Tibial artery (tissue), 4 donors: ENCODE data around the gene SLC35F6.
A peak's percentile ranks its signal among the peaks of the same experiment; 100 is the strongest.

Experiments
- DNase-seq, 2 donors: peaks; one replicate each; pipeline ENCODE4 v3.0.0-alpha.2; 2019
- H3K27ac ChIP-seq, 2 donors: fragments of 200-600 bp; sonication (generic) in 1 of 2; 1 replicate in 1 of 2; 2 replicates in 1 of 2; pipeline ENCODE4 v1.5.1; 2018 to 2019; ENCODE audit warnings: mild to moderate bottlenecking in 1 of 2
- H3K27me3 ChIP-seq, 2 donors: fragments of 200-600 bp; sonication (generic) in 1 of 2; one replicate each; pipeline versions ENCODE4 v1.5.1 to v1.6.0; 2016 to 2019
- H3K36me3 ChIP-seq, 3 donors: fragments of 200-600 bp; sonication (generic) in 2 of 3; one replicate each; pipeline ENCODE4 v1.5.1; 2016 to 2019; ENCODE audit warnings: mild to moderate bottlenecking in 2 of 3
- H3K4me1 ChIP-seq, 4 donors: fragments of 200-600 bp; sonication (generic) in 2 of 4; 1 replicate in 3 of 4; 2 replicates in 1 of 4; pipeline ENCODE4 v1.5.1; 2016 to 2019
- H3K4me3 ChIP-seq, 2 donors: fragments of 200-600 bp; sonication (generic) in 1 of 2; 1 replicate in 1 of 2; 2 replicates in 1 of 2; pipeline ENCODE4 v1.5.1; 2018 to 2019; ENCODE audit warnings: mild to moderate bottlenecking in 2 of 2
- H3K9me3 ChIP-seq, 3 donors: fragments of 200-600 bp; sonication (generic) in 1 of 3; one replicate each; pipeline ENCODE4 v1.5.1; 2016 to 2019
- intact Hi-C: fragments of 100-400 bp; cut with DNase I; formaldehyde crosslinking; loops from one replicate; pipeline ENCODE4 v1.15.0; 2023; ENCODE audit warnings: low total_unique reads
- TF ChIP-seq, protein P1 (sequence below), 2 experiments: fragments of 200-600 bp in 1 of 2; fragments of 450-650 bp in 1 of 2; IDR thresholded peaks; one replicate each; pipeline ENCODE4 v1.5.1; 2017 to 2019; ENCODE audit warnings: antibody characterized with exemption in 2 of 2, mild to moderate bottlenecking in 1 of 2, moderate library complexity in 1 of 2

Gene SLC35F6

GRCh38 chr2:26718949-26719686 lies 45.0 kb upstream of the SLC35F6 start:
- H3K27ac ChIP-seq, result no peak overlapping the region
- H3K27me3 ChIP-seq, result no peaks in the 10 kb centered on the region
- no peaks in the 10 kb centered on the region for H3K9me3 ChIP-seq
- no peak for DNase-seq
- intact Hi-C loops, result no loop called here
- TF ChIP-seq, protein P1, sequence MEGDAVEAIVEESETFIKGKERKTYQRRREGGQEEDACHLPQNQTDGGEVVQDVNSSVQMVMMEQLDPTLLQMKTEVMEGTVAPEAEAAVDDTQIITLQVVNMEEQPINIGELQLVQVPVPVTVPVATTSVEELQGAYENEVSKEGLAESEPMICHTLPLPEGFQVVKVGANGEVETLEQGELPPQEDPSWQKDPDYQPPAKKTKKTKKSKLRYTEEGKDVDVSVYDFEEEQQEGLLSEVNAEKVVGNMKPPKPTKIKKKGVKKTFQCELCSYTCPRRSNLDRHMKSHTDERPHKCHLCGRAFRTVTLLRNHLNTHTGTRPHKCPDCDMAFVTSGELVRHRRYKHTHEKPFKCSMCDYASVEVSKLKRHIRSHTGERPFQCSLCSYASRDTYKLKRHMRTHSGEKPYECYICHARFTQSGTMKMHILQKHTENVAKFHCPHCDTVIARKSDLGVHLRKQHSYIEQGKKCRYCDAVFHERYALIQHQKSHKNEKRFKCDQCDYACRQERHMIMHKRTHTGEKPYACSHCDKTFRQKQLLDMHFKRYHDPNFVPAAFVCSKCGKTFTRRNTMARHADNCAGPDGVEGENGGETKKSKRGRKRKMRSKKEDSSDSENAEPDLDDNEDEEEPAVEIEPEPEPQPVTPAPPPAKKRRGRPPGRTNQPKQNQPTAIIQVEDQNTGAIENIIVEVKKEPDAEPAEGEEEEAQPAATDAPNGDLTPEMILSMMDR (IDR thresholded peaks at IDR 0.05), result no peak
- H3K4me3 ChIP-seq, result no peak overlapping the region
- H3K4me1 ChIP-seq, result peaks cover 0 to 50% (median 44%) of the 10 kb centered on the region in 4 donors
- H3K36me3 ChIP-seq, result no peaks in the 10 kb centered on the region

- peak; percentile 77 to 94 for DNase-seq
- intact Hi-C loops, result no loop called here
- H3K9me3 ChIP-seq, result no peaks in the 10 kb centered on the region
- peaks cover 0 to 64% (median 55%) of the 10 kb centered on the region in 4 donors for H3K4me1 ChIP-seq
- TF ChIP-seq, protein P1 (IDR thresholded peaks at IDR 0.05), result no peak
- H3K4me3 ChIP-seq, result no peak overlapping the region
- H3K36me3 ChIP-seq, result no peaks in the 10 kb centered on the region
- no peaks in the 10 kb centered on the region for H3K27me3 ChIP-seq
- H3K27ac ChIP-seq, result peak overlapping the region; percentile 79 to 83
These were observed 43.6 kb upstream of the SLC35F6 start for GRCh38 chr2:26720322-26721114.

DNA sequence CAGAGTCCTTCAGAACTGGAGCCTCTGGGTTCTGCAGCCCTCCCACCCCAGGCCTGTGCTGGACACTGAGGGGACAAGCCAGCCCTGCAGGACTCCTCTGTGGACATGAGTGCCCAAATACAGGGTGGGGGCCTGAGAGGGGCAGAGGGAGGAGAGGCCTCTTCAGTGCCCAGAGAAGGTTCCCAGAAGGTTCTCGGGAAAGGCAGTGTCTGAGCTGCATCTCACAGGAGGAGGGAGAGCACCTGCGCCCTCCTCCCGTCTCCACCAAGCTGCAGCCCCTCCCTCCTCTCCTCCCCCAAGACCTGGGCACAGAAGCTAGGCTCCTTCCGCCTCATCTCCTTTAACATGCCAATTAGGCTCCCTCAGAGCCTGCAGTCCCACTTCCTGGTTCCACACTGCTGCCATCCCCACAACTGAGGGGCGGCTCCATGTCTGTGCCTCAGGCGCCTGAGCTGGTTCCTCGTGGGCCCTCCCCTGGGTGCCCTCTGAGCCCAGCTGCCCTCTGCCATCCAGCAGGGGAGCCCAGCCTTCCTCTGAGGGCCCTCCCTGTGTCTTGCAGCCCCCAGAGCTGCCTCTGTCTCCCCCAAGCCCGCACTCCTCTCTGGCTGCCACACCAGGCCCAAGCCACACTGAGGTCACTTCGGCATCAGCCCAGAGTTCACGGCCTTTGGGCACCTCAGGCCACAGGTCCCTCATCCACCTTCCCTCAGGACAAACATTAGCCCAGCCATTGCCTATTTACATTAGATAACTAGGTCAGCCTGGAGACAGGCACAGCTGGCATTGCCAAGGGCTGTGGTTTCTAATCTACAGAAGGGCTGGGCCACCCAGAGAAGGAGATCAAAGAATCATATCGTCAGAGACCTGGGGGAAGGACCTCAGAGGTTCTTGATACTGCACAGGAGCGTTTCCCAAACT lies 42.7 kb upstream of the SLC35F6 start:
- Histone ChIP-seq H3K4me3 (no peak overlapping the region), H3K4me1 (peaks cover 0 to 66% (median 53%) of the 10 kb centered on the region in 4 donors), H3K27ac (peak overlapping the region; percentile 79 to 83), H3K27me3 (no peaks in the 10 kb centered on the region), H3K36me3 (no peaks in the 10 kb centered on the region), H3K9me3 (no peaks in the 10 kb centered on the region)
- TF ChIP-seq, protein P1 (IDR thresholded peaks at IDR 0.05), result no peak
- no peak for DNase-seq
- intact Hi-C loops, result no loop called here

DNA sequence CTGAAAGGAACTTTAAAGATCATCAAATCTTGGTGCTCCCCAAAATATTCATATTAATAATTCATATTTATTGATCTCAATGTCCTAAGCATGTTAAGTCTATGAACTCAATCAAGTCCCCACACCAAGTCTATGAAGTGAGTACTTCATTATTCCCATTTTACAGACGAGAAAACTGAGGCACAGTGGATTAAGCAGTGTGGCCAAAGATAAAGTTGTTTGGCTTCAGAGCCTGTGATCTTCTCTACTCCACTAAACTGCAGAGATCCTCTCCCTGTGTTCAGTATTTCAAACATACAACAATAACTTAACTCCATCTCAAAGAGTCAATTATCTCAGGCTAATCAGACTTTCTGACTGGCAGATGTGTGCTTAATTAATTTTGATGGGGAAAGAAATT lies 41.8 kb upstream of the SLC35F6 start:
- no peak for DNase-seq
- Histone ChIP-seq H3K27me3 (no peaks in the 10 kb centered on the region), H3K4me3 (no peak overlapping the region), H3K4me1 (peaks cover 0 to 66% (median 53%) of the 10 kb centered on the region in 4 donors), H3K9me3 (no peaks in the 10 kb centered on the region), H3K27ac (peak overlapping the region; percentile 79 to 83), H3K36me3 (no peaks in the 10 kb centered on the region)
- intact Hi-C loops, result no loop called here
- TF ChIP-seq, protein P1 (IDR thresholded peaks at IDR 0.05), result no peak

- no peak for DNase-seq
- H3K9me3 ChIP-seq, result no peaks in the 10 kb centered on the region
- no peaks in the 10 kb centered on the region for H3K36me3 ChIP-seq
- H3K4me3 ChIP-seq, result no peak overlapping the region
- no peaks in the 10 kb centered on the region for H3K27me3 ChIP-seq
- TF ChIP-seq, protein P1 (IDR thresholded peaks at IDR 0.05), result no peak
- peaks cover 0 to 66% (median 53%) of the 10 kb centered on the region in 4 donors for H3K4me1 ChIP-seq
- H3K27ac ChIP-seq, result peak overlapping the region; percentile 83 to 88
- intact Hi-C loops, result no loop called here
These were observed 41.2 kb upstream of the SLC35F6 start for GRCh38 chr2:26722911-26723310.
